ENCODE data around the gene RAG1. TPM values are rescaled to one million over a fixed set of nuclear protein-coding genes. Genes with fewer than 3 reads are reported as not detected.

Gene RAG1
- total and polyA plus RNA-seq, 2 of the 8 experiments (the other 6 are each of a cell fraction or from before 2014, with no cell fraction given) = 0.14 to 0.58 TPM

GRCh38 chr11:36569095-36569494, 1.3 kb downstream of the RAG1 start (continued):
- TF ChIP-seq RNF2 (IDR thresholded peaks at IDR 0.05; ENCODE audit: borderline replicate concordance, low read depth, low read length, missing control alignments, poor library complexity, severe bottlenecking) = no peak
- no peak for TF ChIP-seq CHD1 (IDR thresholded peaks at IDR 0.05; ENCODE audit: low read depth, low read length)
- no peak for TF ChIP-seq TBP (IDR thresholded peaks at IDR 0.05; ENCODE audit: low read depth, low read length)
- TF ChIP-seq SIRT6 (IDR thresholded peaks at IDR 0.05; ENCODE audit: low read length) = no peak
- TF ChIP-seq SAP30 (IDR thresholded peaks at IDR 0.05; ENCODE audit: insufficient read depth, insufficient replicate concordance, low read length) = no peak
- TF ChIP-seq, protein P1, sequence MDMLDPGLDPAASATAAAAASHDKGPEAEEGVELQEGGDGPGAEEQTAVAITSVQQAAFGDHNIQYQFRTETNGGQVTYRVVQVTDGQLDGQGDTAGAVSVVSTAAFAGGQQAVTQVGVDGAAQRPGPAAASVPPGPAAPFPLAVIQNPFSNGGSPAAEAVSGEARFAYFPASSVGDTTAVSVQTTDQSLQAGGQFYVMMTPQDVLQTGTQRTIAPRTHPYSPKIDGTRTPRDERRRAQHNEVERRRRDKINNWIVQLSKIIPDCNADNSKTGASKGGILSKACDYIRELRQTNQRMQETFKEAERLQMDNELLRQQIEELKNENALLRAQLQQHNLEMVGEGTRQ (IDR thresholded peaks at IDR 0.05; ENCODE audit: low read length) = no peak
- no peak for TF ChIP-seq ZNF274 (IDR thresholded peaks at IDR 0.05; ENCODE audit: borderline replicate concordance, extremely low read depth, low read length)
- TF ChIP-seq, protein P2, sequence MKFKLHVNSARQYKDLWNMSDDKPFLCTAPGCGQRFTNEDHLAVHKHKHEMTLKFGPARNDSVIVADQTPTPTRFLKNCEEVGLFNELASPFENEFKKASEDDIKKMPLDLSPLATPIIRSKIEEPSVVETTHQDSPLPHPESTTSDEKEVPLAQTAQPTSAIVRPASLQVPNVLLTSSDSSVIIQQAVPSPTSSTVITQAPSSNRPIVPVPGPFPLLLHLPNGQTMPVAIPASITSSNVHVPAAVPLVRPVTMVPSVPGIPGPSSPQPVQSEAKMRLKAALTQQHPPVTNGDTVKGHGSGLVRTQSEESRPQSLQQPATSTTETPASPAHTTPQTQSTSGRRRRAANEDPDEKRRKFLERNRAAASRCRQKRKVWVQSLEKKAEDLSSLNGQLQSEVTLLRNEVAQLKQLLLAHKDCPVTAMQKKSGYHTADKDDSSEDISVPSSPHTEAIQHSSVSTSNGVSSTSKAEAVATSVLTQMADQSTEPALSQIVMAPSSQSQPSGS (IDR thresholded peaks at IDR 0.05; ENCODE audit: low read length) = no peak
